Measurements from ENCODE around the gene RAMP1. TPM values are rescaled to one million over a fixed set of nuclear protein-coding genes. Genes with fewer than 3 reads are reported as not detected.

Gene RAMP1
- total RNA-seq, 2 donors from 2014 or later, result 239 to 275 TPM

DNA sequence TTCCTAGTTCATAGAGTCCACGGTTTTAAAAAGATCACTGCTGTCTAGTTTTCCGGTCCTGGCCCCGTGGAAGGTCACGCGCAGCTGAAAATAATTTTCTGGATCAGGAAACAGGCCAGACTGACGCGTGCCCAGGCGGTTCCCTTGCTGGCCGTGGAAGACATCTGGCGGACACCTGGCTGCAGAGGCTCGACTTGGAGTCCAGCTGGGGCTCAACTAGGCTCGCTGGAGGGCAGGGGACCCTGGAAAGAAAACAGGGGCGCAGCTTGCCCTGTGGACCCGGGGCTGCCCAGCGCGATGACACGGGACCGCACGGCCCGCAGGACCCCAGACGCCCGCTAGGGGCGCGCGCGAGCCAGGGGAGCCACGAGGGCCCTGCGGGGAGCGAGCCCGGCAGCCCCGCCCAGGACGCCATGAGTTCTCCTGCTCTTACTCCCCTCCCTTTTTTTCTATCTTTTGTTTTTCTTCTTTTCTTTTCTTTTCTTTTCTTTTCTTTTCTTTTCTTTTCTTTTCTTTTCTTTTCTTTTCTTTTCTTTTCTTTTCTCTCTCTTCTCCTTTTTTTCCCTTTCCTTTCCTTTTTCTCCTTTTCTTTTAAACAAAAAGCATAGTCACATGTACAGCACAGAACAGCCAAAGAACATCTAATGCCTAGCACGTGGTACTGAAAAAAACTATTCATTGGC lies 64.2 kb downstream of the RAMP1 start:
- Histone ChIP-seq H3K27ac (peak overlapping the region; percentile 55 to 64), H3K9me3 (no peaks in the 10 kb centered on the region), H3K4me3 (peak overlapping the region; percentile 10 to 38), H3K36me3 (no peaks in the 10 kb centered on the region), H3K27me3 (no peaks in the 10 kb centered on the region), H3K4me1 (peaks cover 0 to 8% of the 10 kb centered on the region in 2 donors)
- no peak for DNase-seq (ENCODE audit: low spot score)
- TF ChIP-seq, protein P1, sequence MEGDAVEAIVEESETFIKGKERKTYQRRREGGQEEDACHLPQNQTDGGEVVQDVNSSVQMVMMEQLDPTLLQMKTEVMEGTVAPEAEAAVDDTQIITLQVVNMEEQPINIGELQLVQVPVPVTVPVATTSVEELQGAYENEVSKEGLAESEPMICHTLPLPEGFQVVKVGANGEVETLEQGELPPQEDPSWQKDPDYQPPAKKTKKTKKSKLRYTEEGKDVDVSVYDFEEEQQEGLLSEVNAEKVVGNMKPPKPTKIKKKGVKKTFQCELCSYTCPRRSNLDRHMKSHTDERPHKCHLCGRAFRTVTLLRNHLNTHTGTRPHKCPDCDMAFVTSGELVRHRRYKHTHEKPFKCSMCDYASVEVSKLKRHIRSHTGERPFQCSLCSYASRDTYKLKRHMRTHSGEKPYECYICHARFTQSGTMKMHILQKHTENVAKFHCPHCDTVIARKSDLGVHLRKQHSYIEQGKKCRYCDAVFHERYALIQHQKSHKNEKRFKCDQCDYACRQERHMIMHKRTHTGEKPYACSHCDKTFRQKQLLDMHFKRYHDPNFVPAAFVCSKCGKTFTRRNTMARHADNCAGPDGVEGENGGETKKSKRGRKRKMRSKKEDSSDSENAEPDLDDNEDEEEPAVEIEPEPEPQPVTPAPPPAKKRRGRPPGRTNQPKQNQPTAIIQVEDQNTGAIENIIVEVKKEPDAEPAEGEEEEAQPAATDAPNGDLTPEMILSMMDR (IDR thresholded peaks at IDR 0.05), result peak; percentile 98 to 99

DNA sequence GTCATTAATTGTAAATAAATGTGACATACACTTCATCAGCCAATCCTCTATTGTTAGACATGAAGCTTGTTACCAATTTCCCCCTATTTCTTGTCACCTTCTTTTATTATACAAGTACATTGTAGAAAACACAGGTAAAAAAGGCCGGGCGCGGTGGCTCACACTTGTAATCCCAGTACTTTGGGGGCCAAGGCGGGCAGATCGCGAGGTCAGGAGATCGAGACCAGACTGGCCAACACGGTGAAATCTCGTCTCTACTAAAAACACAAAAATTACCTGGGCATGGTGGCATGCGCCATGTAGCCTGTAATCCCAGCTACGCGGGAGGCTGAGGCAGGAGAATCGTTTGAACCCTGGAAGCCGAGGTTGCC lies 64.7 kb downstream of the RAMP1 start:
- no peak for DNase-seq (ENCODE audit: low spot score)
- H3K27ac ChIP-seq, result no peak overlapping the region
- TF ChIP-seq, protein P1 (IDR thresholded peaks at IDR 0.05), result no peak
- H3K36me3 ChIP-seq, result no peaks in the 10 kb centered on the region
- H3K27me3 ChIP-seq, result no peaks in the 10 kb centered on the region
- H3K4me1 ChIP-seq, result peaks cover 0 to 8% of the 10 kb centered on the region in 2 donors
- no peak overlapping the region for H3K4me3 ChIP-seq
- H3K9me3 ChIP-seq, result no peaks in the 10 kb centered on the region

DNA sequence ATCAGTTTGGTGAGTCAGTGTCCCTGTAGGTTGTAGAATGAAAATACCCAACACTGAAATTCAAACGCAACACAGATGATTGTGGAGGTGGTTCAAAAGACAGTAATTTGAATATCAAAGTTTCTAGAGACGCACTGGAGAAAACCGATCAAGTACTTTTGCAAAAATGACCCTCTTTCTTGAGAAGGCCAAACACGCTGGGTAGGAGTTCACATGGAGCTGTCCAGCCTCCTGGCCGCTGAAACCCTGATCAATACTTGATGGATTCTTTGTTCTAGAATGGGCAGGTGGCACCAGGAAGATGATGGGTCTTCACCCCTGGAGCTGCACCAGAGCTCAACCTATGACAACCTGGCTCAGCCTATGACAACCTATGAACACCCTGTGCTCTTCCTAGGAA lies 67.7 kb downstream of the RAMP1 start:
- no peak overlapping the region for H3K27ac ChIP-seq
- H3K4me1 ChIP-seq, result peaks cover 0 to 8% of the 10 kb centered on the region in 2 donors
- H3K36me3 ChIP-seq, result no peaks in the 10 kb centered on the region
- no peaks in the 10 kb centered on the region for H3K9me3 ChIP-seq
- no peak for DNase-seq (ENCODE audit: low spot score)
- TF ChIP-seq, protein P1 (IDR thresholded peaks at IDR 0.05), result no peak
- no peak overlapping the region for H3K4me3 ChIP-seq
- H3K27me3 ChIP-seq, result no peaks in the 10 kb centered on the region

DNA sequence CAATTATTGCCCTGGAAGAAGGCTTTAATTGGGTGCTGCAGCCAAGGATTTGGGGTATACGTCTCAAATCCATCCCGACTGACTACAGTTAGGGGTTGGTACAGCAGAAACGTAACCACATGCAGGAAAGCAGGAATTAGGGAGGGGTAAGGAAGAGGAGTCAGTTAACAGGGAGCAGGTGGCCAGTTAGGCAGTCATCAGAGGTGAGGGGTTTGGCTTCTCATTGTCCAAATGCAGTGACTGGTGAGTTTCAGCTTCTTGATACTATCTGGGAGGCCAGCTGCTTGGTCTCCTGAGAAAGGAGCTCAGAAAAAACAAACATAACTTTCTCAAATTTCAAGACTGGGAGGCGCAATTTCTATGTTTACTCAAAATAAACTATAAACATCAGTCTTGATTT lies 68.6 kb downstream of the RAMP1 start:
- Histone ChIP-seq H3K9me3 (no peaks in the 10 kb centered on the region), H3K27ac (no peak overlapping the region), H3K36me3 (no peaks in the 10 kb centered on the region), H3K27me3 (no peaks in the 10 kb centered on the region), H3K4me1 (peaks cover 0 to 6% of the 10 kb centered on the region in 2 donors), H3K4me3 (no peak overlapping the region)
- no peak for DNase-seq (ENCODE audit: low spot score)
- TF ChIP-seq, protein P1 (IDR thresholded peaks at IDR 0.05), result no peak

DNA sequence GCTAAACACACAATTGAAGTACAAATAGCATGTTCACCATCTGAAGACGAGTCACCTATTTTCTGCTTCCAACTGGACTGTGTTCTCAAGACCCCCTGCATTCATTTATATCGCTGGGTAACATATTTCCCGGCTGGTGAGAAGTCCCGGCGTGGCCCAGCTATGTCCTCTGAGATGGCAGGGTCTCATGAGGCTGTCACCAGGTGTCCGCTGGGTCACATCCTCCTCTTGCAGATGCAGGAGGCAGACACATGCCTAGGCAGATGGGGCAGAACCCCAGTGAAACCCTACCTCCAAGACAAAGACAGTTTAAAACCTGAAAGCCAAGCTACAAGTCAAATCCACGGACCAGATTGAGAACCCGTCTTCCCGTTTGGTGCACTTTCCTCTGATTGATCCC lies 70.6 kb downstream of the RAMP1 start:
- H3K27ac ChIP-seq, result no peak overlapping the region
- H3K9me3 ChIP-seq, result no peaks in the 10 kb centered on the region
- H3K4me3 ChIP-seq, result no peak overlapping the region
- H3K4me1 ChIP-seq, result no peaks in the 10 kb centered on the region
- H3K36me3 ChIP-seq, result no peaks in the 10 kb centered on the region
- no peak for DNase-seq (ENCODE audit: low spot score)
- no peaks in the 10 kb centered on the region for H3K27me3 ChIP-seq
- TF ChIP-seq, protein P1 (IDR thresholded peaks at IDR 0.05), result no peak

DNA sequence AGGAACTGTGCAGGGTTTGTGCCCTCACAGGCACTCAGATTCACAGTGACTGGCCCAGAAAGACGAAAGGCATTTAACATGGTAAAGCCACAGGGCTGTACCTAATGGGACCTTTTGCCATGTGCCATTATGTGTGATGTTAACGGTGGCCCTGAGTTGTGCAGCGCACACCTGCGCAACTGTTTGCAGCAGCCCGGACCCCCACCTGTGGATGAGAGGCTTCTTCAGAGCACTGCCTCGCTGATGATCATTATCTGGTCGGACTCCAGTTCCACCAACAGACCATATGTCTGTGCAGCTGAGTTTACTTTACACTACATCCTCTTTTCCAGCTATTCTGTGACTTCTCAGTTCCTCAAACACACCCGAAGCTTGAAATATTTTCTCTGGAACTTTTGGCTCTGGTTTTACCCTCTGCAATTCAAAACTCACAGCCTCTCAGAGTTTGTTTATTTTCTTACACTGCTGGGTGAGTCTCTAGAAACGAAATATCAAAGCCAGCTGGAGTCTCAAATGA lies 71.8 kb downstream of the RAMP1 start:
- TF ChIP-seq, protein P1 (IDR thresholded peaks at IDR 0.05), result no peak
- Histone ChIP-seq H3K4me3 (no peak overlapping the region), H3K9me3 (no peaks in the 10 kb centered on the region), H3K27me3 (no peaks in the 10 kb centered on the region), H3K27ac (no peak overlapping the region), H3K4me1 (no peaks in the 10 kb centered on the region), H3K36me3 (no peaks in the 10 kb centered on the region)
- no peak for DNase-seq (ENCODE audit: low spot score)

All from right atrium auricular region (tissue), 2 donors.